Measurements from ENCODE around the gene DTX2. TPM values are rescaled to one million over a fixed set of nuclear protein-coding genes. Genes with fewer than 3 reads are reported as not detected.
"Not testable (repeated sequence)": the region's sequence is repeated elsewhere in the genome, so short reads cannot be mapped to it uniquely, and the experiment has no call there.

Gene DTX2
- total and polyA plus RNA-seq, 2 donors = 7.8 to 20.2 TPM

DNA sequence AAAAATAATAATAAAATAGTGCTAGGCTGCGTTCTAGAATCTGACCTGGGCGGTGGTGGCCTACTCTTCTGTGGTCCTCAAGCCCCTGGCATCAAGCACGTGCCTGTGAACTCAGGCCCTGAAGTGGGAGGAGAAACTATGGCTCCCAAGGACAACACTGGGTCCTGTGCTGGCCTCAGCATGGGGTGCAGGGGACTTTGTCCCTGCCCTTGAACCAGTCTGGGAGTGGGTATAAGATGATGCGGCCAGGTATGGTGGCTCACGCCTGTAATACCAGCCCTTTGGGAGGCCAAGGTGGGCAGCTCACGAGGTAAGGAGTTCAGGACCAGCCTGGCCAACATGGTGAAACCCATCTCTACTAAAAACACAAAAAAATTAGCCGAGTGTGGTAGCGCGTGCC is 31.3 kb upstream of the DTX2 start:
- no peaks in the 10 kb centered on the region for H3K4me1 ChIP-seq (ENCODE audit: insufficient read depth)
- 94% methylated on average over 9 of the region's 9 CpGs for WGBS
- H3K27ac ChIP-seq (ENCODE audit: low read depth) = no peak overlapping the region
- no peak overlapping the region for H3K4me3 ChIP-seq (ENCODE audit: low read depth, low read length)
- no peaks in the 10 kb centered on the region for H3K36me3 ChIP-seq (ENCODE audit: insufficient read depth)
- no peak for DNase-seq (ENCODE audit: extremely low spot score)

DNA sequence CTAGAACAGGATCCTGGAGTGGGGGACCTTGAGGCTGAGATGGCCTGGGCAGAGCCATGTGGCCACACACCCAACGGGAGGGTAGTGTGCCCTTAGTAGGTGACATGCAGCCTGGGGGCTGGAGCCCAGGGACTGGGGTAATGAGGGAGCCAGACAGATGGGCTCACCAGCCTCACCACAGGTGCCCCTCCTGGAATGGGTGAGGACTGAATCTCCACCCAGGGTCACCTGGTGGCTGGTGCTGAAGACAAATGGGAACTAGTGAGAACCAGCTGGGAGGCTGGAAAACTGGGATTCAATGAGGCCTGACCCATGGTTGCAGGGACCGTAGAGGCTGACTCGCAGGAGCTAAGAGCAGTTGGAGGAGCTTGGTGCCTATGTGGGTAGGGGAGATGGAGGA is 30.7 kb upstream of the DTX2 start:
- 96% methylated on average over 3 of the region's 3 CpGs for WGBS
- no peaks in the 10 kb centered on the region for H3K4me1 ChIP-seq (ENCODE audit: insufficient read depth)
- H3K36me3 ChIP-seq (ENCODE audit: insufficient read depth) = no peaks in the 10 kb centered on the region
- no peak overlapping the region for H3K27ac ChIP-seq (ENCODE audit: low read depth)
- DNase-seq (ENCODE audit: extremely low spot score) = no peak
- no peak overlapping the region for H3K4me3 ChIP-seq (ENCODE audit: low read depth, low read length)

DNA sequence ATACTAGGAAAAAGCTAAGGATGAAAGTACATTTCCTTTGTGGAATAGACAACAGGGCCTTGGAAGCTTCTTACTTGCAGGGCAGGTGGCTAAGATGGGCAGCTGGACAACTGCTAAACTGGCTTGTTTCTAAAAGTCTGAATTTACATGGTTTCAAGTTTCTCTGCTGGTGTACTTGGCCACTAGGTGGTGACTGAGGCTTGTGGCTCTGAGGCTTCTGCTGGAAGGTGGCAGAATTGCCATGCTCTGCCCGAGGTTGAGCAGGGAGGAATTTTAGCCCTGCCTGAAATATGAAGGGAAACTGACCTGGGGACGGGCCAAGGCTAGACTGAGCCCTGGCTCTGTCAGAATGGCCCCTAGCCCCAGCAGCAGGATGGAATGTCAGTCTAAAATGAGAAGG is 23.6 kb upstream of the DTX2 start:
- not testable (repeated sequence) for H3K36me3 ChIP-seq (ENCODE audit: insufficient read depth); H3K27ac ChIP-seq (ENCODE audit: low read depth); H3K4me3 ChIP-seq (ENCODE audit: low read depth, low read length); DNase-seq (ENCODE audit: extremely low spot score); H3K4me1 ChIP-seq (ENCODE audit: insufficient read depth)
- WGBS = 14% methylated on average over 2 of the region's 2 CpGs

DNA sequence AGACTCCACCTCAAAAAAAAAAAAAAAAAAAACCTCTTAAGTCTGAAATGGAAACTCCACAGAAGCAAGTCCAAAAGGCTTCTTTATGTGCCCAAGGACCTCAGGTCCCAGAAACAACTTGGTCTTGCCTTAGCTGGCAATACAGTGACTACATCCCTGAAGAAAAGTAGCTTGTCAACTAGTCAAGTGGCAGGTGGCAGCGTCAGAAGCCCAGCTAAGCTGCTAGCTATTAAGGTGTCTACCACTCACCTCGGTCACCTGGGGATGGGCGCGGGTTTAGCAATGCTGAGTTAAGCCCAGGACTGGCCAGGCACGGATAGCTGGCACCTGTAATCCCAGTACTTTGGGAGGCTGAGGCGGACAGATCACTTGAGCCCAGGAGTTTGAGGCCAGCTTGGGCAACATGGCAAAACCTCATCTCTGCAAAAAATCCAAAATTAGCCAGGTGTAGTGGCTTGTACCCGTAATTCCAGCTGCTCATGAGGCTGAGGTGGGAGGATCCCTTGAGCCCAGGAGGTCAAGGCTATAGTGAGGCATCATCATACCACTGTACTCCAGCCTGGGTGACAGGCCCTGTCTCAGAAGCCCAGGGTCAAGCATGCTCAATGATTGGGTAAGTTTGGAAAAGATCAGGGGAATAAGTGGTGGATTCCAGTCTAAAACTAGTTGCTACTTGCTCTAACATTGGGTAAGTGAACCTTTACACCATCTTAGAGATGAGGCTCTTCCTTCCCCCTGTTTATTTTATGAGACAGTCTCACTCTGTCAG is 22.2 kb upstream of the DTX2 start:
- WGBS = 86% methylated on average over 4 of the region's 7 CpGs
- DNase-seq (ENCODE audit: extremely low spot score); H3K4me3 ChIP-seq (ENCODE audit: low read depth, low read length): not testable (repeated sequence)

DNA sequence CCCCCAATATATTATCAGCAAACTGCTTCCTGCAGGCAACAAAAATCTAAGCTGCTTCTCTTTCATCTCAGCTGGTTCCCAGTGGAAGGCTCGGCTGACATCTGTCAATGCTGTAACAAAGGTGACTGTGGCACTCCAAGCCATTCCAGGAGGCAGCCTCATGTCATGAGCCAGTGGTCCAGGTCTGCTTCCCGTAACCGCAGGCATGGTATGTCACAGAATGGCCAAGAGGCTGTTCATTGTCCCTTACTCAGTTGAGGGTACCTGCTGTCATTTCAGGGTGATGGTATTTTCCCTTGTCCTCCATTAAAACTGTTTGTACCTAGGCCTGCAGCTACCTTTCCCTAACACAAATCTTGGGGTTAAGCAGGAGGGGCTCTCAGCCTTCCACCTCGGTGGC is 21.1 kb upstream of the DTX2 start:
- not testable (repeated sequence) for H3K27ac ChIP-seq (ENCODE audit: low read depth); DNase-seq (ENCODE audit: extremely low spot score); H3K36me3 ChIP-seq (ENCODE audit: insufficient read depth); H3K4me3 ChIP-seq (ENCODE audit: low read depth, low read length); H3K4me1 ChIP-seq (ENCODE audit: insufficient read depth)
- WGBS = 94% methylated on average over 4 of the region's 4 CpGs

More for the DNA sequence above, 22.2 kb upstream of the DTX2 start:
- not testable (repeated sequence) for H3K27ac ChIP-seq (ENCODE audit: low read depth); H3K4me1 ChIP-seq (ENCODE audit: insufficient read depth); H3K36me3 ChIP-seq (ENCODE audit: insufficient read depth)

DNA sequence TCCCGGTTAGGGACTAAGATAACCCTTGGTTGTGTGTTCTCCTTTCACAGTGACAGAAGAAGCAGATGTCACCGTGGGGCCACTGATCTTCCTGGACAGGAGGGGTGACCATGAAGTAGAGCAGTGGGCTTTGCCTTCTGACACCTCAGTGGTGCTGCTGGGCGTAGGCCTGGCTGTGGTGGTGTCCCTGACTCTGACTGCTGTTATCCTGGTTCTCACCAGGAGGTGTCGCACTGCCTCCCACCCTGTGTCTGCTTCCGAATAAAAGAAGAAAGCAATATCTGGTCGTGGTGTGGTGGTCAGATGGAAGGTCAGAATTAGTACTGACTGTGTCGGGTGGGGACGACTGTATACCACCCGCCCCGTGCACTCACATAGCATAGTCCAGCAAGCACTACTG is 19.7 kb upstream of the DTX2 start:
- not testable (repeated sequence) for H3K36me3 ChIP-seq (ENCODE audit: insufficient read depth)
- WGBS = 61% methylated on average over 2 of the region's 10 CpGs

DNA sequence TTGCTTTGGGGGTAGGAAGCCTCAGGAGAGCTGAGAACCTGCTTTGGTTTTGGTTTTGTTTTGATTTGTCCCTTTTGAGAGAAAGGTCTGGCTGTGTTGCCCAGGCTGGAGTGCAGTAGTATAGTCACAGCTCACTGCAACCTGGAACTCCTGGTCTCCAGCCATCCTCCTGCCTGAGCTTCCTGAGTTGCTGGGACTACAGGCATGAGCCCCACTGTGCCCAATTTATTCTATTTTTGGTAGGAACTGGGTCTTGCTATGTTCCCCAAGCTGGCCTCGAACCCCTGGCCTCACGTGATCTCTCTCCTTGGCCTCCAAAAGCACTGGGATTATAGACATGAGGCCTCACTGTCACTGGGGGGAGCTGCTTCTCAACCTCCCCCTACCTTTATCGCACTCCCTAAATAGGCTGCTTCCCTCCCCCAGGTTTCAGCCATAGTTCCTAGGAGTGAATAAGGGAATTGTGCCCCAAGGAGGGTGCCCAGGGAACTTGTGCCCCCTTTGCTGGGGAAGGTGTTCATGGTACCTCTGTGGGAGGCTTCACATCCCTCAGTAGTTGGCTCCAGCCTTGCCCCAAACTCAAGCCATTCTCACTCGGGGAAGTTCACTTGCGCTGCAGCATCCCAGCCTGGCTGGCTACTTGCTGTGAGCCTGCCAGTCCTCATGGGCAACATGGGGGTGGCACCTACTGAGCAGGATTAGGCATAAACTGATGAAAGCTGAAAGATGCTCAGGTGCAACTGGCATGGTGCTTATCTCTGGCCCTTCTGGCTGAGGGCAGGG is 18.7 kb upstream of the DTX2 start:
- not testable (repeated sequence) for H3K4me1 ChIP-seq (ENCODE audit: insufficient read depth); H3K36me3 ChIP-seq (ENCODE audit: insufficient read depth); H3K27ac ChIP-seq (ENCODE audit: low read depth); H3K4me3 ChIP-seq (ENCODE audit: low read depth, low read length); DNase-seq (ENCODE audit: extremely low spot score)
- WGBS = 94% methylated on average over 5 of the region's 5 CpGs

More for the DNA sequence above, 19.7 kb upstream of the DTX2 start:
- H3K4me1 ChIP-seq (ENCODE audit: insufficient read depth); DNase-seq (ENCODE audit: extremely low spot score); H3K4me3 ChIP-seq (ENCODE audit: low read depth, low read length); H3K27ac ChIP-seq (ENCODE audit: low read depth): not testable (repeated sequence)

DNA sequence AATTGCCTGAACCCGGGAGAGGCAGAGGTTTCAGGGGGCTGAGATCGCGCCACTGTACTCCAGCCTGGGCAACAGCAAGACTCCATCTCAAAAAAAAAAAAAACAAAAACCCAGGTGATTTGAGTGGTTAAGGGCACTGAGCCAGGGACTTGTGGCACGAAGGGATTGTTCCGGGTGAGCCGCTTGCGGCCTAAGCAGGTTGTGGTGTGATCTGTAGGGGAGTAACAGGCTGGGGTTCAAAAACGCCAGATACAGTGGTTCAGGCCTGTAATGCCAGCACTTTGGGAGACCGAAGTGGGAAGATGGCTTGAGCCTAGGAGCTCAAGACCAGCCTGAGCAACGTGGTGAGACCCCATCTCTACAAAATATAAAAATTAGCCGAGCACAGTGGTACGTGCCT is 17.7 kb upstream of the DTX2 start:
- DNase-seq (ENCODE audit: extremely low spot score); H3K36me3 ChIP-seq (ENCODE audit: insufficient read depth); H3K4me3 ChIP-seq (ENCODE audit: low read depth, low read length); H3K27ac ChIP-seq (ENCODE audit: low read depth); H3K4me1 ChIP-seq (ENCODE audit: insufficient read depth): not testable (repeated sequence)
- 86% methylated on average over 11 of the region's 12 CpGs for WGBS

DNA sequence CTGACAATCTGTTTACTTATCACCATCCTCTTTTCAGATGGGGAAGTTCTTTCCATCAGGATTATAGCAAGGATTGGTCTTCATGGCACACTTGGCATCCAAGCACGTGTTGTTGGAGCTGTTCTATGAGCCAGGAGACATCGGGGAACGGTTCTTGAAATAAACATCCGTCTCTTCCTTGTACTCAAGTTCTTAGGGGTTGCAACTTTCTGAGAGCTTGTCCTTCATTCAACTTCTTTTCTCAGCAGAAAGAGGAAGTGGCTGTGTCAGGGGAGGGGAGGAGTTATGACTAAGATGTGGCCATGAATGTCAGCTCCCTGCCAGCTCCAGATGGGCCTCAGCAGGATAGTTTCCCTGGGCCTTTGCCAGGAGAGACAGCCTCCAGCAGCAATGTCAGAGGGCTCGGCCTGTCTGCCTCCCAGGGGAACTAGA is 15.9 kb upstream of the DTX2 start:
- H3K4me1 ChIP-seq (ENCODE audit: insufficient read depth); DNase-seq (ENCODE audit: extremely low spot score); H3K4me3 ChIP-seq (ENCODE audit: low read depth, low read length); H3K36me3 ChIP-seq (ENCODE audit: insufficient read depth): not testable (repeated sequence)
- 1% methylated on average over 4 of the region's 5 CpGs for WGBS
- H3K27ac ChIP-seq (ENCODE audit: low read depth) = peak overlapping the region; percentile 56

DNA sequence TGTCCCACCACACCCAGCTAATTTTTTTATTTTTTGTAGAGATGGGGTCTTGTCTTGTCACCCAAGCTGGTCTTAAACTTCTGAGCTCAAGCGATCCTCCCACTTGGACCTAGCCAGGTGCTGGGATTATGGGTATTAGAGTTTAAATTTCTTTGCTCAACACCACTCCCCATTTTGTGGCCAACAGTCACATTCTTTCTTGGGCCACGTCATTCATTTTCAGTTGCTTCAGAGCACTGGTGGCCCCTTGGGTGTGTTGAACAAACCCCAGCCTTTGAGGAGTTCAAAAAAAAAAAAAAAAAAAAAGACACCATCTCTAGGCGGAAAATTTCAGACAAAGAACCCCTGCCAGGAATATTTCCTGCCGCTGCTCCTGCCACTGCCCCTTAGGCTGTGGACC is 4.5 kb upstream of the DTX2 start:
- H3K4me1 ChIP-seq (ENCODE audit: insufficient read depth); H3K27ac ChIP-seq (ENCODE audit: low read depth): not testable (repeated sequence)
- WGBS = no CpG with 5 or more reads among the region's 4 CpGs

DNA sequence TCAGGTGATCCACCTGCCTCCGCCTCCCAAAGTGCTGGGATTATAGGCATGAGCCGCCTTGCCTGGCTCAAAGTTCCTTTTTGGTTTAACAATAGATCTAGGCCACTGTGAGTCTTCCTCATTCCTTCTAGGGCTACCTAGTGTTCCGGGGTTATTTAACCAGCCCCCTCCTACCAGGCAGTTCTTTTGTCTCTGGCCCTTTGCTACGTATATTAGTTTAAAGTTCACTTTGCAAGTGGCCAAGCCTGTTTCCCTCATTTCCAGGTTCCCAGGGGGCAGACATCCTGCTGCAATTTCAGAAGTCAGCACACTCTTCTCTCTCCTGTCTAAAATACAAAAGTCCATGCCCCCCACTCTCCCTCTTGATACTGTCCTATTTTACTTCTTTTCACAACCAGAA is 3.0 kb upstream of the DTX2 start:
- not testable (repeated sequence) for DNase-seq (ENCODE audit: extremely low spot score); H3K4me3 ChIP-seq (ENCODE audit: low read depth, low read length)

More for the DNA sequence above, 4.5 kb upstream of the DTX2 start:
- DNase-seq (ENCODE audit: extremely low spot score); H3K36me3 ChIP-seq (ENCODE audit: insufficient read depth); H3K4me3 ChIP-seq (ENCODE audit: low read depth, low read length): not testable (repeated sequence)

DNA sequence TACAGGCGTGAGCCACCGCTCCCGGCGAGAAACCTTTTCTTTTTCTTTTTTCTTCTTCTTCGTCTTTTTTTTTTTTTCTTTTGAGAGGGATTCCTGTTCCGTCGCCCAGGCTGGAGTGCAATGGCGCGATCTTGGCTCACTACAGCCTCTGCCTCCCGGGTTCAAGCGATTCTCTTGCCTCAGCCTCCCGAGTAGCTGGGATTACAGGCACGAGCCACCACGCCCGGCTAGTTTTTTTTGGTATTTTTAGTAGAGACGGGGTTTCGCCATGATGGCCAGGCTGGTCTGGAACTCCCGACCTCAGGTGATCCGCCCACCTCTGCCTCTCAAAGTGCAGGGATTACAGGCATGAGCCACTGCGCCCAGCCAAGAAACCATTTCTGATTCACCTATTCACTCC is 742 bp upstream of the DTX2 start:
- not testable (repeated sequence) for H3K4me1 ChIP-seq (ENCODE audit: insufficient read depth); H3K36me3 ChIP-seq (ENCODE audit: insufficient read depth); DNase-seq (ENCODE audit: extremely low spot score); H3K27ac ChIP-seq (ENCODE audit: low read depth); H3K4me3 ChIP-seq (ENCODE audit: low read depth, low read length)
- WGBS = 92% methylated on average over 14 of the region's 20 CpGs

More for the DNA sequence above, 3.0 kb upstream of the DTX2 start:
- H3K4me1 ChIP-seq (ENCODE audit: insufficient read depth); H3K36me3 ChIP-seq (ENCODE audit: insufficient read depth); H3K27ac ChIP-seq (ENCODE audit: low read depth): not testable (repeated sequence)
- 36% methylated on average over 1 of the region's 4 CpGs for WGBS

DNA sequence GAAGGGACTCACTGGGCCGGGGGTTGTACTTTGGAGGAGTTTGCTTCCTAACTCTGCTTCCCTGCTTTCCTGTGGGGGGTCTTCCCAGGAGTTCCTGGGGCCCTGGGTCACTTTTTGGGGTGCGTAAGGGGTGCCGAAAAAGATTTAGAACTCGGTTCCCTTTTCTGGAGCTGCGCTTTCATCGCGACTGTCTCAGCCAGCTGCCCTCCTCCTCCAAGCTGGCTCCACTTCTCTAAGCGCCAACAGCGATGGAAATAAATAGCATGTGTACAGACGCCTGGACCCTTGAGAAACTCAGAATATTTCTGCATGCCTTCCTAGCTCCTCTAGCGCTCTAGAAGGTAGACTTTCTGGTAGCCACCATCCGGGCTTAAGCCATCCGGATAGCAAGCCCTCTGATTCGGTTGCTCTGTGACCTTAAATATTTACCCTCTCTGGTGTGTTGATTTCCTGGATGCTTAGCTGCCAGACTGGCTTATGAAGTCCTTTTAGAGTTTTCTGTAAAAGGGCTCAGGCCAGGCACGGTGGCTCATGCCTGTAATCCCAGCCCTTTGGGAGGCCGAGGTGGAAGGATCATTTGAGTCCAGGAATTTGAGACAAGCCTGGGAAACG is 868 bp downstream of the DTX2 start:
- WGBS = no CpG with 5 or more reads among the region's 17 CpGs
- DNase-seq (ENCODE audit: extremely low spot score); H3K27ac ChIP-seq (ENCODE audit: low read depth); H3K36me3 ChIP-seq (ENCODE audit: insufficient read depth); H3K4me3 ChIP-seq (ENCODE audit: low read depth, low read length); H3K4me1 ChIP-seq (ENCODE audit: insufficient read depth): not testable (repeated sequence)

DNA sequence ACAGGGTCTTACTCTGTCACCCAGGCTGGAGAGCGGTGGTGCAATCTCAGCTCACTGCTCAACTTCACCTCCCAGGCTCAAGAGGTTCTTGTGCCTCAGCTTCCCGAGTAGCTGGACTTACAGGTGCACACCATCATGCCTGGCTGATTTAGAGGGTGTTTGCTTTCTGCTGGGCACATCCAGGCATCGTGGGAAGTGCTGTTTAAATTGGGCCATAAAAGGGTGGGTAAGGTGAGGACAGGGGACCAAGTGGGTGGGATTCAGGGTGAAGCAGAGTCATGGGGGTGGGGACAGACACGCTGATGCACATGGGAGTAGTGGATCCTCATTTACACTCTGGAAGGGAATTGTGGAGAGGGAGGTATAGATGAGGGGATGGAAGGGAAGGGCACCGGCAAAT is 3.5 kb downstream of the DTX2 start:
- H3K4me1 ChIP-seq (ENCODE audit: insufficient read depth); H3K36me3 ChIP-seq (ENCODE audit: insufficient read depth); H3K27ac ChIP-seq (ENCODE audit: low read depth); DNase-seq (ENCODE audit: extremely low spot score); H3K4me3 ChIP-seq (ENCODE audit: low read depth, low read length): not testable (repeated sequence)
- 79% methylated on average over 4 of the region's 5 CpGs for WGBS

Data from urinary bladder (tissue), 4 donors.